NCI-H1105 (cell line): ENCODE measurements around the gene RPS19BP1.
"Not testable (repeated sequence)": the region's sequence is repeated elsewhere in the genome, so short reads cannot be mapped to it uniquely, and the experiment has no call there.

Experiments used
- DNase-seq: peaks from one replicate; lab custom pipeline; 2025; lab: John Stamatoyannopoulos, UW

RPS19BP1 gene

GRCh38 chr22:39513791-39514190 lies 18.8 kb downstream of the RPS19BP1 start:
- DNase-seq, result no peak

- DNase-seq, result no peak
Measured at GRCh38 chr22:39512026-39512425, 20.5 kb downstream of the RPS19BP1 start.

- no peak for DNase-seq
Measured at GRCh38 chr22:39511226-39511625, 21.3 kb downstream of the RPS19BP1 start.

- DNase-seq, result no peak
Measured at GRCh38 chr22:39510529-39511149, 21.9 kb downstream of the RPS19BP1 start.

GRCh38 chr22:39508393-39508792 lies 24.2 kb downstream of the RPS19BP1 start:
- DNase-seq, result no peak

GRCh38 chr22:39507021-39507420 lies 25.5 kb downstream of the RPS19BP1 start:
- not testable (repeated sequence) for DNase-seq

GRCh38 chr22:39504071-39504470 lies 28.5 kb downstream of the RPS19BP1 start:
- no peak for DNase-seq

- DNase-seq, result no peak
Measured at GRCh38 chr22:39503630-39504029, 28.9 kb downstream of the RPS19BP1 start.

GRCh38 chr22:39502789-39503409 lies 29.6 kb downstream of the RPS19BP1 start:
- no peak for DNase-seq

- DNase-seq, result peak; percentile 91
Measured at GRCh38 chr22:39502109-39502788, 30.3 kb downstream of the RPS19BP1 start, which contains the start of gene MIEF1. Gene MIEF1 (plus strand): TSS chr22:39502290. CDS start chr22:39511295, 9,005 bp downstream.

- no peak for DNase-seq
Measured at GRCh38 chr22:39501644-39502108, 30.9 kb downstream of the RPS19BP1 start.

- no peak for DNase-seq
Measured at GRCh38 chr22:39500101-39500500, 32.4 kb downstream of the RPS19BP1 start.

GRCh38 chr22:39498802-39499201 lies 33.7 kb downstream of the RPS19BP1 start:
- no peak for DNase-seq

GRCh38 chr22:39498368-39498767 lies 34.2 kb downstream of the RPS19BP1 start:
- peak; percentile 82 for DNase-seq

- no peak for DNase-seq
Measured at GRCh38 chr22:39497429-39497828, 35.1 kb downstream of the RPS19BP1 start.

GRCh38 chr22:39496131-39496838 lies 36.3 kb downstream of the RPS19BP1 start:
- DNase-seq, result no peak

GRCh38 chr22:39494471-39495120 lies 38.0 kb downstream of the RPS19BP1 start:
- DNase-seq, result no peak

- DNase-seq, result no peak
Measured at GRCh38 chr22:39493759-39494158, 38.8 kb downstream of the RPS19BP1 start.

- DNase-seq, result no peak
Measured at GRCh38 chr22:39492186-39492585, 40.4 kb downstream of the RPS19BP1 start.

- DNase-seq, result no peak
Measured at GRCh38 chr22:39491696-39492095, 40.9 kb downstream of the RPS19BP1 start.

- no peak for DNase-seq
Measured at GRCh38 chr22:39490966-39491680, 41.4 kb downstream of the RPS19BP1 start.
